Measurements from ENCODE around the gene TPRG1L.

The TPRG1L gene

DNA sequence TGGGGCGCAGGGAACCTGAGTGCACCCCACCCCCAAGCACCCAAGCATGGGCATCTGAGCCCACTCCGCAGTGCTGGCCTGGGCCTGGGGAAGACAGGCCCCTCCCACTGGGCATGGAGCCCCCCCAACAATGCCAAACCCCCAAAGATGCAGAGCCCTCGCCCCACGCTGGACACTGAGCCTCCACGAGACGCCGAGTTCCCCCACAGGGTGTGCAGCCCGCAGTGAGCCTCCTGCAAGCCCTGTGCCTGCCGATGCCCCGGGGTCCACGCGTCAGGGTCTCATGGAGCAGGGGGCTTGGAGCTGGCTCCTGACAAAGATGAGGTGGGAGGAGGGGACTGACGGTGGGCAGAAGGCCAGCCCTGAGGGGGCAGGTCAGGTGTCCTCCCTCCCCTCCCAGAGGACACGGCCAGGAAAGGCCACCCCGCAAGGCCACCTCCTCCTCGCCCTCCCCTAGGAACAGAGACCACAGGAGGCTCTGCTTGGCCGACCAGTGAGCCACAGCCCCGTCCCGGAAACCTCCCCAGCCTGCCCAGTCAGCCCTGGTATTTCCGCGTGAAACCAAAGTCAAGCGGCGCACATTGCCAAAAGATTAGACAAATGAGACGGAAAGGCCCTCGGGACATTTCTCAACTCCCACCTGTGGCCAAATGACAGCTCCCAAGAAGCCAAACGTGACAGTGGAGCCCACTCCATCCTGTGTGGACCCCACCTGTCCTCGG, 46.9 kb upstream of the TPRG1L start:
- DNase-seq (ENCODE audit: low read depth in 1 of 2, low spot score in 1 of 2): no peak
- H3K27me3 ChIP-seq (ENCODE audit: insufficient read depth, poor library complexity, severe bottlenecking): no peaks in the 10 kb centered on the region
- H3K27ac ChIP-seq (replicated peaks): no peak overlapping the region
- TF ChIP-seq POLR2AphosphoS5 (IDR thresholded peaks at IDR 0.05; ENCODE audit: low read depth): no peak
- TF ChIP-seq, protein P1, sequence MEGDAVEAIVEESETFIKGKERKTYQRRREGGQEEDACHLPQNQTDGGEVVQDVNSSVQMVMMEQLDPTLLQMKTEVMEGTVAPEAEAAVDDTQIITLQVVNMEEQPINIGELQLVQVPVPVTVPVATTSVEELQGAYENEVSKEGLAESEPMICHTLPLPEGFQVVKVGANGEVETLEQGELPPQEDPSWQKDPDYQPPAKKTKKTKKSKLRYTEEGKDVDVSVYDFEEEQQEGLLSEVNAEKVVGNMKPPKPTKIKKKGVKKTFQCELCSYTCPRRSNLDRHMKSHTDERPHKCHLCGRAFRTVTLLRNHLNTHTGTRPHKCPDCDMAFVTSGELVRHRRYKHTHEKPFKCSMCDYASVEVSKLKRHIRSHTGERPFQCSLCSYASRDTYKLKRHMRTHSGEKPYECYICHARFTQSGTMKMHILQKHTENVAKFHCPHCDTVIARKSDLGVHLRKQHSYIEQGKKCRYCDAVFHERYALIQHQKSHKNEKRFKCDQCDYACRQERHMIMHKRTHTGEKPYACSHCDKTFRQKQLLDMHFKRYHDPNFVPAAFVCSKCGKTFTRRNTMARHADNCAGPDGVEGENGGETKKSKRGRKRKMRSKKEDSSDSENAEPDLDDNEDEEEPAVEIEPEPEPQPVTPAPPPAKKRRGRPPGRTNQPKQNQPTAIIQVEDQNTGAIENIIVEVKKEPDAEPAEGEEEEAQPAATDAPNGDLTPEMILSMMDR (IDR thresholded peaks at IDR 0.05; ENCODE audit: insufficient read depth, low read length): no peak
- no peak for TF ChIP-seq SPI1 (IDR thresholded peaks at IDR 0.05; ENCODE audit: borderline replicate concordance, low read depth)
- TF ChIP-seq, protein P2, sequence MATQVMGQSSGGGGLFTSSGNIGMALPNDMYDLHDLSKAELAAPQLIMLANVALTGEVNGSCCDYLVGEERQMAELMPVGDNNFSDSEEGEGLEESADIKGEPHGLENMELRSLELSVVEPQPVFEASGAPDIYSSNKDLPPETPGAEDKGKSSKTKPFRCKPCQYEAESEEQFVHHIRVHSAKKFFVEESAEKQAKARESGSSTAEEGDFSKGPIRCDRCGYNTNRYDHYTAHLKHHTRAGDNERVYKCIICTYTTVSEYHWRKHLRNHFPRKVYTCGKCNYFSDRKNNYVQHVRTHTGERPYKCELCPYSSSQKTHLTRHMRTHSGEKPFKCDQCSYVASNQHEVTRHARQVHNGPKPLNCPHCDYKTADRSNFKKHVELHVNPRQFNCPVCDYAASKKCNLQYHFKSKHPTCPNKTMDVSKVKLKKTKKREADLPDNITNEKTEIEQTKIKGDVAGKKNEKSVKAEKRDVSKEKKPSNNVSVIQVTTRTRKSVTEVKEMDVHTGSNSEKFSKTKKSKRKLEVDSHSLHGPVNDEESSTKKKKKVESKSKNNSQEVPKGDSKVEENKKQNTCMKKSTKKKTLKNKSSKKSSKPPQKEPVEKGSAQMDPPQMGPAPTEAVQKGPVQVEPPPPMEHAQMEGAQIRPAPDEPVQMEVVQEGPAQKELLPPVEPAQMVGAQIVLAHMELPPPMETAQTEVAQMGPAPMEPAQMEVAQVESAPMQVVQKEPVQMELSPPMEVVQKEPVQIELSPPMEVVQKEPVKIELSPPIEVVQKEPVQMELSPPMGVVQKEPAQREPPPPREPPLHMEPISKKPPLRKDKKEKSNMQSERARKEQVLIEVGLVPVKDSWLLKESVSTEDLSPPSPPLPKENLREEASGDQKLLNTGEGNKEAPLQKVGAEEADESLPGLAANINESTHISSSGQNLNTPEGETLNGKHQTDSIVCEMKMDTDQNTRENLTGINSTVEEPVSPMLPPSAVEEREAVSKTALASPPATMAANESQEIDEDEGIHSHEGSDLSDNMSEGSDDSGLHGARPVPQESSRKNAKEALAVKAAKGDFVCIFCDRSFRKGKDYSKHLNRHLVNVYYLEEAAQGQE (IDR thresholded peaks at IDR 0.05; ENCODE audit: insufficient replicate concordance, low read depth): no peak
- no peak for TF ChIP-seq GABPA (IDR thresholded peaks at IDR 0.05; ENCODE audit: low read depth)
- H3K4me3 ChIP-seq (replicated peaks; ENCODE audit: insufficient read depth, low read length): no peak overlapping the region

DNA sequence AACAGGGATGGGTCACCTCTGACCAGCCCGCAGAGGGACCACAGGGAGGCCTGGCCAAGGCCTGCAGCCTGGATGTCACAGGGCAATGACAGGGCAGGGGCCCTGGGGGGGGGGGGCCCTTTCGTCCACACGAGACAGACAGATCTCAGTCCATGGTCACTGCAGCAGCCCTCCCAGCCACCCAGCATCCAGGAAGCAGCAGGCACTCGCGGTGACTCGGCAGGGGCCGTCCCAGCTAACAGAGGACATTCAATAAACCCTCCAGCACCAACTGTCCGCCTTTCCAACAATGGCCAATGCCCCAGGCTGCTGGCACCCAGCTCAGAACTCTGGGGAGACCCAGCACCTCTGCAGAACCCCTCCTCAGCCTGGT, 46.4 kb upstream of the TPRG1L start:
- TF ChIP-seq SPI1 (IDR thresholded peaks at IDR 0.05; ENCODE audit: borderline replicate concordance, low read depth) (no peak), POLR2AphosphoS5 (IDR thresholded peaks at IDR 0.05; ENCODE audit: low read depth) (no peak)
- Histone ChIP-seq H3K27ac (replicated peaks) (no peak overlapping the region), H3K4me3 (replicated peaks; ENCODE audit: insufficient read depth, low read length) (no peak overlapping the region), H3K27me3 (ENCODE audit: insufficient read depth, poor library complexity, severe bottlenecking) (no peaks in the 10 kb centered on the region)
- DNase-seq (ENCODE audit: low read depth in 1 of 2, low spot score in 1 of 2): no peak

DNA sequence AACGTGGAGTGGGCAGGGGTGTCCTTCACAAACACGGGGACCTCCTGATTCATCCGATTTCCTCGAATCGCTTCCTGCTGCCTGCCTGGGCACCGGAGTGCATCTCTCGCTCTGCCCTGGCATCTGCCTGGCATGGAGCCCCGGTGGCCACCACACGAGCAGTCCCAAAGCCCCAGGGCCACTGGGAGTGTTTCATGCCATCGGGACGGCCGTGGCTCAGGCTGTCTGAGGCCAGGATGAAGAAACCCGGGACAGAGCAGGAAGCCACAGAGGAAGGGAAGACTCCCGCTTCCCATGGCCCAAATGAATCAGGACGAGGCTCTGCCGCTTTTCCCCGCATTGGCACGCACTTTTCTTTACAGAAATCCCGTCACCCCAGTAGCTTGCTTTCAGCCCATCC, 45.9 kb upstream of the TPRG1L start:
- DNase-seq (ENCODE audit: low read depth in 1 of 2, low spot score in 1 of 2): no peak
- no peak overlapping the region for H3K27ac ChIP-seq (replicated peaks)
- H3K27me3 ChIP-seq (ENCODE audit: insufficient read depth, poor library complexity, severe bottlenecking): no peaks in the 10 kb centered on the region
- no peak overlapping the region for H3K4me3 ChIP-seq (replicated peaks; ENCODE audit: insufficient read depth, low read length)
- TF ChIP-seq, protein P1 (IDR thresholded peaks at IDR 0.05; ENCODE audit: insufficient read depth, low read length): no peak
- no peak for TF ChIP-seq POLR2AphosphoS5 (IDR thresholded peaks at IDR 0.05; ENCODE audit: low read depth)
- TF ChIP-seq GABPA (IDR thresholded peaks at IDR 0.05; ENCODE audit: low read depth): no peak
- TF ChIP-seq SPI1 (IDR thresholded peaks at IDR 0.05; ENCODE audit: borderline replicate concordance, low read depth): no peak
- TF ChIP-seq, protein P2 (IDR thresholded peaks at IDR 0.05; ENCODE audit: insufficient replicate concordance, low read depth): no peak

DNA sequence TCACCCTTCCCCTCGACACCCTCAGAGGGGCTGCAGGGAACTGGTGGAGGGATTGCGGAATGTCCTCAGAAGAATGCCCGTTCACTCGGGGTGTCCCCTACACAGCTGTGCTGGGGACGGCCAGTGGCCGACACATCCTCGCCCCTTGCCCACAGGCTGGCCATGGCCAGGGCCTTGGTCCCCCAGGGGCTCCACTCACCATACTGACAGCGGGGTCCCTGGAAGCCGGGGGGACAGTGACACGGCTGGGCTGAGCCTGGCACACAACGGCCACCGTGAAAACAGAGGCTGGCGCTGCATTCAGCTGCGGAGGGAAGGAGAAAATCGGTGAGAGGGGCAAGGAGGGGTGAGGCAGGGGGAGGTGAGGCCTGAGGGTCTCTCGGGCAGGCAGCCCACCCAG, 45.2 kb upstream of the TPRG1L start:
- H3K4me3 ChIP-seq (replicated peaks; ENCODE audit: insufficient read depth, low read length): no peak overlapping the region
- no peak overlapping the region for H3K27ac ChIP-seq (replicated peaks)
- no peaks in the 10 kb centered on the region for H3K27me3 ChIP-seq (ENCODE audit: insufficient read depth, poor library complexity, severe bottlenecking)
- DNase-seq (ENCODE audit: low read depth in 1 of 2, low spot score in 1 of 2): no peak
- no peak for TF ChIP-seq POLR2AphosphoS5 (IDR thresholded peaks at IDR 0.05; ENCODE audit: low read depth)
- TF ChIP-seq GABPA (IDR thresholded peaks at IDR 0.05; ENCODE audit: low read depth): no peak
- TF ChIP-seq, protein P1 (IDR thresholded peaks at IDR 0.05; ENCODE audit: insufficient read depth, low read length): no peak
- TF ChIP-seq, protein P2 (IDR thresholded peaks at IDR 0.05; ENCODE audit: insufficient replicate concordance, low read depth): no peak

Data from HL-60 (cell line).